Measurements from ENCODE around the gene GPR176.

Gene GPR176

DNA sequence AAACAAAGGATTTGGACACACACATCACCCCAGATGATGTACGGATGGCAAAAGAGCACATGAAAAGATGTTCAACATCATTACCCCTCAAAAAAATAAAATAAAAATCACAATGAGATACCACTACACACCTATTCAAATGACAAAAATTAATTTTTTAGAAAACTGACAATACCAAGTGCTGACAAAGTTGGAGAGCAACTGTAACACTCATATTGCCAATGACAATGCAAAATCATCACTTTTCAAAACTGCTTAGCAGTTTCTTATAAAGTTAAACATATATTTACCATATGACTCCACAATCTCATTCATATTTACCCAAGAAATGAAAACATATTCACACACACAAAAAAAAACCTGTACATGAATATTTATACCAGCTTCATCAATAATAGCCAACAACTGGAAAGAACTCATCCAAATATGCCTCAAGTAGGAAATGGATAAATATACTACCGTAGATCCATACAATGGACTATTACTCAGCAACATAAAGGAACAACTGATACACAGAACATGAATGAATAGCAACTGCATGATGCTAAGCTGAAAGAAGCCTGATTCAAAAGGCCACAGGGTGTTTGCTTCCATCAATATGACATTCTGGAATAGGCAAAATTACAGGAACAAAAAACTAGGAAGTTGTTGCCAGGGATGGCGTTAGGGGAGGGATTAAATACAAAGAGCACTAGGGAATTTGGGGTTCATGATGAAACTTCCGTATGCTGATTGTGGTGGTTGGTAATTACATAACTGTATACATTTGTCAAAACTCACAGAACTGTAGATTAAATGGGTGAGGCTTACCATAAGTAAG, 138.7 kb downstream of the GPR176 start:
- FAIRE-seq, result no peak

DNA sequence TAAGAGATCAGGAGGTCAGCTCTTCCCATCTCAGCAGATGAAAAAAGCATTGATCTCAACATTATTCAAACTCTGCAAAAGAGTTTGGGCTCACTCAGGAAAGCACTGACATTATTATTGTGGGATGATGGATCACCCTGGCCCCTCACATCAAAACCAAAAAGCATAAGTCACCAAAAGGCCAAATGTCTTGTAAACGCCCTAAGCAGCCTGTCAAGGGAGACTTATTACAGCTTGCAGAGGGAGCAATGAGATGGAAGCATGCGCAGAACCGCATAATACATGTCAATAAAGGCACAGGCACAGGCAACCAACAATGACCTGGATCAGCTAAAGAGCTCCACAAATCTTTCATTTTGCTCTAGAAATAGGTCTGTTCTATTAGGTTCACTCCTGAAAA, 142.0 kb downstream of the GPR176 start:
- FAIRE-seq, result no peak

DNA sequence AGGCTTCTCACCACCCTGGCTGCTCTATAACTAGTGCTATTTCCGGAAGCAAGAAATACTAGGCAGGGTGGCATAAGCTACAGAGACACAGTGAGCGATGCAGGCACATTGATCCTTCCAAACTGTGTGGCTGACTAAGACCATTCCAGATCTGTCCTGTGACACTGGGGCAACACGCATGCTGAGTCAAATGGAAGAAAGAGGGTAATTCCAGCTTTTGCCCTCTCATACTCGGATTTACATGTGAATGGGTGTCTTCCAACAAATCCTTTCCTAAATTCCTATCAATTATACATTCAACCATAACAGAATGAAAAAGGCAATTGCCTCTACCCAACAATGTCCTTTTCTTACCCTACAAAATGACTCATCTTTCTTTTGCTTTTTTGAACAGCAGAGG, 142.6 kb downstream of the GPR176 start:
- FAIRE-seq, result no peak

DNA sequence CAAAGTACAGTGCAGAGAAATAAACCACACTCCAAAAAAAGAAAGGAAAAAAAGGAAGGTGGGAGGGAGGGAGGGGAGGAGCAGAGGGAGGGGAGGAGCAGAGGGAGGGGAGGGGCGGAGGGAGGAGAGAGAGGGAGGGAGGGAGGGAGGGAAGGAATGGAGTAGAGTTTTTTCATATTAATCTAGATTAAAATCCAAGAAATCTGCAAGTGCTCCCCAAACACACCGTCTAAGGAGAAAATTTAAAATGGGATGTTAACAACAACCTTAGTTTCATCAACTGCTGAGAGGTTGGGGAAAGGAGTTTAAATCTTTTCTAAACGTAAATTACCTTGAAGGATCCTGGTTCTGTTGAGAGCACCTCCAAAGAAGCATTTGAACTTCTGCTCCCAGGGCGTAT, 144.0 kb downstream of the GPR176 start:
- FAIRE-seq, result no peak

DNA sequence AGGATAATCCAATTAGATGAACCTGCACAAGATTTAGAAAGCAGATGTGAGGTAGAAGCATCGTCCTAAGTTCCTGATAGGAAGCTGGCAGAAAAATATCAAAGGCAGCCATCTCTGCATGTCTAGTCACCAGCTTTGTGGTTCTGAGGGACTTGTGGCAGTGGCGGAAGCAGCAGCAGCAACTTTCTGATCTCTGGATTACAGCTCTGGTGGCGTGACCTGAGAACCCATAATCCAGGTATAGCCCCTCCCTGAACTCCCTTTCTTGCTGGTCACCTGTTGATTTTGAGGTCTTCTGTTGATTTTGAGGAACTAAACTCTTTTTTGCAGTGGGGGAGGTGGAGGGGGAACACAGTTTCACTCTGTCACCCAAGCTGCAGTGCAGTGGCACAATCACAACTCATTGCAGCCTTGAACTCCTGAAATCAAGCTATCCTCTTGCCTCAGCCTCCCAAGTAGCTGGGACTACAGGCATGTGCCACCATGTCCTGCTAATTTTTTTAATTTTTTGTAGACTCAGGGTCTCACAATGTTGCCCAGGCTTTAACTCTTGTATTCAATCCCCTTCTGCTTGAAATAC, 145.3 kb downstream of the GPR176 start:
- FAIRE-seq, result no peak

DNA sequence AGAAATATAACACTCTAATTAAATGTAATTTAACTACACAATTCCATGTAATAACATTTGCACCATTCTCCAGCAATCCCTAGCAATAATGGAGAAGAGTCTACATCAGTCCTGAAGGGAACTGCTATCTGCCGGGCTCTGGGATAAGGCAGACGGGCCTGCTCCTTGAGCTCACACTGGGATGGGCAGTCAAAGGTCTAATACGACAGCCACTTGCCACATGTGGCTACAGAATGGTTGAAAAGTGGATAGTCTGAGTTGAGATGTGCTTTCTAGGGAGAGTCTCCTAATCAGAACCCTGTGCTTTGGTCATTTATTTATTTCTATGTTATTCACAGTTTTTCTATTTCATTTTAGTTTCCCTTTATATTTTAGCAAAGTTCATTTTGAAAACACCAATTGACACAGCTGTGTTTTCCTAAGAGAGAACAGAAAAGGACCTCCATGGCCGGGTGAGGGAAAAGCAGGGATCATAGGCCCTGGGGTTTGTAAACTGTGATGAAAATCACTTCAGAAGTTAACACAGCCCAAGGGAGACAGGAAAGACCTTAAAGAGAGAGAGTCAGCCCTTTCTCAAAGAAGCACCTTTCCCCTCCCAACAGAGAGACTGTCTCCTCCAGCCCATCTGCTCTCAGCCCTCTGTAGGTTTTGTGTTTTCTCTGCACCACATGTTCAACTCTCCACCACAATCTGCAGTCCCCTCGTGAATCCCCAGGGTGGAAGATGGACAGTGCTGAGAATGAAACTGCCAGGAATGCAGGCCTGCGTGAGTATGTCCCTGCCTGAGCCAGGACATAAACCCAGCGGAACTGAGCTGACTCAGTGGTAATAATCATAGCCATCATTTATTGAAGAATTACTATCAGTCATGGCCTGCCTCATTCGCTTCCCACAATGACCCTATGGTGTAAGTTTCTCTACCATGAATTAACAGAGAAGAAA, 149.0 kb downstream of the GPR176 start:
- FAIRE-seq, result no peak

DNA sequence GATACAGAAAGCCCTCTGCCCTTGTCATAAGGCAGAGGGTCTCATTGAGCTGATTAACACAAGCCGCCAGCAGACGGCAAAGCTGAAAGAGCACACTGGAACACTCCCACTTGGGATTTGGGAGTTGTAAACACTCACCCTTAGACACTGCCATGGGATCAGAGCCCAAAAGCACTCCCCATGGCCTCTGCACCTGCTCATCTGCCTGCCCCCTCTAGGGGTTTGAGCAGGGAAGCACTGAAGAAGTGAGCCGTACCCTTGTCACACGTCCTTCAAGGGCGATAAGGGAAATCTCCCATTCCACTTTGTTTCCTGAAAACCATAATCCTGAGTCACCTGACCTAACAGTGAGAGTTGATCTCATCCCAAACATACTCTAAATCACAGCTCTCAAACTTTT, 152.1 kb downstream of the GPR176 start:
- FAIRE-seq, result no peak

DNA sequence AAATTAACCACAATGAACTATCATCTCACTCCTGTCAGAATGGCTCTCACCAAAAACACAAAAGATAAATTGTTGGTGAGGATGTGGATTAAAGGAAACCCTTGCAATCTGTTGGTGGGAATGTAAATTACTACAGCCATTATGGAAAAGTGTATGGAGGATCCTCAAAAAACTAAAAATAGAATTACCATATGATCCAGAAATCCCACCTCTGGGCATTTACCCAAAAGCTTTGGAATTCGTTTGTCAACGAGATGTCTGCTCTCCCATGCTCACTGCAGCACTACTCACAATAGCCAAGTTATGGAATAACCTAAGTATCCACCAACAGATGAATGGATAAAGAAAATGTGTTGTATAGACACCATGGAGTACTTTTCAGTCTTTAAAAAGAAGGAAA, 159.1 kb downstream of the GPR176 start:
- no peak for FAIRE-seq

DNA sequence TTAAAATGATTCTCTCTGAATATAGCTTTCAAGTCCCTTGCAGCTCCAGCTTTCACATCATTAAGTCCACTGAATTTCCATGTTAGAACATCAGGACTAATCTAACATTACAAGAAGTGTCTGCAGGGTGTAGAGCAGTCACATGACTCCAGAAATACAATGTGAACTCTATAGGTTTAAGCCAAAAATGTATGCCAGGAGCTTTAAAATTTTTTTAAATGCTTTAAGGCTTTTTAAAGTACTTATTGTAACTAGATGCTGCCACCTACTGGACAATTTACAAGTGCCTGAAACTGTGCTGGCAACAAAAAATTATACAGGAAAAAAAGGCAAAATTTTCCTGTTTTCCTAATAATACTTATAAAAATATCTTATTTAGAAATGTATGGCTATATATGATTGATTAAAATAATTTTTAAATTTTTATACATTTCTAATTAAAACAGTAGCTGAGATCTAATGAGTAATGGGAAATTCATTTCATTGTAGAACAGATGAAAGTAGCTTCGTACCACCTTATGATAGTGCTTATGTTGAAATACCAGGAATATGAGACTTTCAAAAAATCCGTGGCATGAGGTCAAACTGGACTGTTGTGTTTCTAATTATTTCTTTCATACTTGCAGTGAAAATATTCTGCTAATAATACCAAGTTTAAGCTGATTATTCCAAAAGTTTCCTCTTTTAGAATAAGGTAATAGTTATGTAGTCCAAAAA, 163.1 kb downstream of the GPR176 start:
- FAIRE-seq, result peak; percentile 94

DNA sequence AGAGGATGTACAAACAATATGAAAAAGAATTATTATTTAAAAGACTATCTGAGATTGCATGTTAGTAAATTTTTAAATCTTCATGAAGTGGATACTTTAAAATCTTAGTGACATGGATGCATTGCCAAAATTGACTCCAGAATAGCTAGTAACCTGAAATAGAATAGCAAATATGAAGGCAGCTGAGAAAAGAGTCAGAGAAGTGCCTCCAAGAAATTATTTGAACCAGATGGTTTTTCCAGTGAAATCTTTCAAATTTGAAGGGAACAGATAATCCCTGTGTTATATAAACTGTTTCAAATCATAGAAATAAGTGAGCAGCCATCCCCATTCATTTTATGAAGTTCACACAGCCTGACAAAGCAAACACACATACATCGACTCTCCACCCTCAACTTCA, 167.1 kb downstream of the GPR176 start:
- no peak for FAIRE-seq

DNA sequence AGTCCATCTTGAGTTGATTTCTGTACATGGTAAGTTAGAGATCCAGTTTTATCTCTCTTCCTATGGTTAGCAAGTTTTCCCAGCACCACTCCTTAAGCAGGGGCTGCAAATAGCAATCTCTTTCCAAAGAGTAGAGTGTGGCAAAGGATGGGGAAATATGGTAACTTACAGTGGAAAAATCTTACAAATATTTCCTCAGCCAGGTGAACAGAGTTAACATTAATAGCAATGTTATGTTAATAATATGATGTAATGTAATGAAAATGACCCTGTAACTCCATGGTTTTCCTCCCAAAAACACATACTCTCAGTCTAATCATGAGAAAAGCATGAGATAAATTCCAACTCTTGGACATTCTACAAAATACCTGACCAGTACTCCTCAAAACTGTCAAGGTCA, 167.8 kb downstream of the GPR176 start:
- FAIRE-seq, result no peak
